Neural progenitor cell (in vitro differentiated cells): ENCODE data around the gene KLF4.

ENCODE experiments used
- CTCF ChIP-seq: fragments of 200-600 bp; sonication (generic); IDR thresholded peaks from 2 replicates; pipeline ENCODE4 v1.5.1; 2017; ENCODE audit warnings: antibody characterized with exemption, mild to moderate bottlenecking
- EZH2 ChIP-seq: fragments of 200-600 bp; sonication (generic); IDR thresholded peaks from 2 replicates; pipeline ENCODE4 v1.6.1; 2017; ENCODE audit warnings: antibody characterized with exemption, mild to moderate bottlenecking, moderate library complexity
- EZH2phosphoT487 ChIP-seq: fragments of 200-600 bp; sonication (generic); IDR thresholded peaks from 2 replicates; pipeline ENCODE4 v1.6.1; 2017; ENCODE audit warnings: antibody characterized with exemption

GRCh38 chr9:107481035-107481434 is 8.5 kb downstream of the KLF4 start:
- TF ChIP-seq EZH2: no peak
- peak; percentile 4 for TF ChIP-seq CTCF
- TF ChIP-seq EZH2phosphoT487: no peak
